ENCODE data around the gene AHCYL2. TPM values are rescaled to one million over a fixed set of nuclear protein-coding genes. Genes with fewer than 3 reads are reported as not detected.

AHCYL2 gene
- polyA plus RNA-seq, 1 experiment = 7.8 TPM

GRCh38 chr7:129341212-129341611 is 116.4 kb downstream of the AHCYL2 start:
- DNase-seq (ENCODE audit: low read depth) = no peak
- Histone ChIP-seq H3K36me3 (ENCODE audit: control insufficient read depth, insufficient read depth, low read length) (no peaks in the 10 kb centered on the region), H3K27me3 (ENCODE audit: control insufficient read depth, insufficient read depth, low read length) (no peaks in the 10 kb centered on the region), H3K4me3 (ENCODE audit: low read depth, low read length) (no peak overlapping the region)
- TF ChIP-seq CTCF (IDR thresholded peaks at IDR 0.05; ENCODE audit: insufficient read depth, low read depth, low read length) = no peak
- POLR2A ChIA-PET = no interaction called here
- CTCF ChIA-PET = interaction anchor here (1.0 to 4.3 kb wide), 7 partner anchors 8 to 303 kb away, joined by 3 to 19 read pairs (median 5); no protein-coding TSS in a partner anchor

GRCh38 chr7:129341816-129342806 is 117.3 kb downstream of the AHCYL2 start:
- Histone ChIP-seq H3K36me3 (ENCODE audit: control insufficient read depth, insufficient read depth, low read length) (no peaks in the 10 kb centered on the region), H3K4me3 (ENCODE audit: low read depth, low read length) (no peak overlapping the region), H3K27me3 (ENCODE audit: control insufficient read depth, insufficient read depth, low read length) (no peaks in the 10 kb centered on the region)
- TF ChIP-seq CTCF (IDR thresholded peaks at IDR 0.05; ENCODE audit: insufficient read depth, low read depth, low read length) = no peak
- ChIA-PET CTCF (interaction anchor here (0.6 to 4.3 kb wide), 21 partner anchors 9 to 306 kb away, joined by 3 to 22 read pairs (median 3); no protein-coding TSS in a partner anchor), POLR2A (interaction anchor here (0.9 to 1.0 kb wide), 2 partner anchors 10 to 129 kb away, joined by 3 read pairs; no protein-coding TSS in a partner anchor)
- no peak for DNase-seq (ENCODE audit: low read depth)

- TF ChIP-seq CTCF (IDR thresholded peaks at IDR 0.05; ENCODE audit: insufficient read depth, low read depth, low read length) = peak; percentile 71
- Histone ChIP-seq H3K36me3 (ENCODE audit: control insufficient read depth, insufficient read depth, low read length) (no peaks in the 10 kb centered on the region), H3K27me3 (ENCODE audit: control insufficient read depth, insufficient read depth, low read length) (no peaks in the 10 kb centered on the region), H3K4me3 (ENCODE audit: low read depth, low read length) (no peak overlapping the region)
- ChIA-PET CTCF (interaction anchor here (0.6 to 4.3 kb wide), 19 partner anchors 10 to 305 kb away, joined by 3 to 22 read pairs (median 3); no protein-coding TSS in a partner anchor), POLR2A (interaction anchor here (0.9 to 1.0 kb wide), 2 partner anchors 11 to 128 kb away, joined by 3 read pairs; no protein-coding TSS in a partner anchor)
- no peak for DNase-seq (ENCODE audit: low read depth)
Observed at GRCh38 chr7:129343099-129343700, 118.4 kb downstream of the AHCYL2 start.

GRCh38 chr7:129347330-129347729 is 122.5 kb downstream of the AHCYL2 start:
- Histone ChIP-seq H3K36me3 (ENCODE audit: control insufficient read depth, insufficient read depth, low read length) (no peaks in the 10 kb centered on the region), H3K27me3 (ENCODE audit: control insufficient read depth, insufficient read depth, low read length) (no peaks in the 10 kb centered on the region), H3K4me3 (ENCODE audit: low read depth, low read length) (no peak overlapping the region)
- DNase-seq (ENCODE audit: low read depth) = no peak
- CTCF ChIA-PET = interaction anchor here (1.0 to 1.4 kb wide), 2 partner anchors 20 to 124 kb away, joined by 4 to 9 read pairs; no protein-coding TSS in a partner anchor
- POLR2A ChIA-PET = no interaction called here
- TF ChIP-seq CTCF (IDR thresholded peaks at IDR 0.05; ENCODE audit: insufficient read depth, low read depth, low read length) = no peak
